Measurements from ENCODE around the gene RBBP8NL.

Gene RBBP8NL

GRCh38 chr20:62427172-62428001 lies at the start of gene RBBP8NL:
TSS of gene RBBP8NL (minus strand) at chr20:62427539. CDS start at chr20:62419647, 7,892 bp downstream.
- no peak for DNase-seq

GRCh38 chr20:62476056-62476838 lies 48.9 kb upstream of the RBBP8NL start:
- DNase-seq: no peak

DNA sequence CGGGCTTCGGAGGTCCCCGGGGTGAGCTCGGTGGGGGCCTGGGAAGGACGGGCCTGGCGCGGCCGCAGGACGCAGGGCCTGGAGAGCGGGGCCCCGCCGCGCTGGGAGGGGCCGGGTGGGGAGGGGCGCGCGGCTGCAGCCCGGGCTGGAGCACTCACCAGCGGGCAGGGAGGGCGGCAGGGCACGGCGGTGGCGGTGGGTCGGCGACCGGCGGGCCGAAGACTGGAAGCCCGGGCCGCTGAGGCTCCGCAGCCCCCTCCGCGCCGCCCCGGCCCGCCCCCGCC lies 48.4 kb upstream of the RBBP8NL start, which contains the start of gene GATA5:
Gene GATA5, minus strand, starts transcription at position 224 of the 284 bp plus-strand sequence. CDS start 474 bp downstream, outside the sequence.
- DNase-seq: no peak

DNA sequence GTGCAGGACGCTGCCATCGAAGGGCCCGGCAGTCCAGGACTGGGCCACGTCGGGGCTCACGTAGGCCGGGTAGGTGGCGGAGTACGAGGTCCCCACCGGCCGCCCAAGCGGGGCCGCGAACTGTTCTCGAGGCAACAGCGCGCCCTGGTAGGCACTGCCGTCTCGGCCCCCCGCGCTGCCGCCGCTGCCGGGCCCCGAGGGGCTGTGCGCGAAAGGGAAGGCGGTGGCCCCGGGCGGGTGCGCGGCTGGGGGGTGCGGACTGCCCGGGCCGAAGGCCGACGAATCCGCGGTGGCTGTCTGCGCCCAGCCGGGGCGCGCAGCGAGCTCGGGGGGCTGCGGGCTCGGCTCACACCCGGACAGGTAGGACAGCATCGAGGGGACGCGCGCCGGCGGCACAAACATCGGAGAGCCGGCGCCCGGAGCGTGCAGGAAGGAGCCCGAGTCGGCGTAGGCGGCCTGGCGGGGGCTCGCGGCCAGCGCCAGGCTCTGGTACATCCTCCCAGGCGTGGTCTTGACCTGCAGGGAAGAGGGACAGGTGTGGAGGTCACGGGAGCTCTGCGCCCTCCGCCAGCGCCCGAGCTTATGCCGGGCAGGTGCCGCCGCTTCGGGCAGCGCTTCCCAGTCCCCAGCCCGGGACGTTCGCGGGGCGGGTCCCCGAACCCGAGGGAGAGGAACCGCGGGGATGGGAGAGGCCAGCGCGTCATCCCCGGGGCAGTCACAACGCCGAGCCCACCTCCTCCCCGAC lies 47.9 kb upstream of the RBBP8NL start:
- DNase-seq: no peak

DNA sequence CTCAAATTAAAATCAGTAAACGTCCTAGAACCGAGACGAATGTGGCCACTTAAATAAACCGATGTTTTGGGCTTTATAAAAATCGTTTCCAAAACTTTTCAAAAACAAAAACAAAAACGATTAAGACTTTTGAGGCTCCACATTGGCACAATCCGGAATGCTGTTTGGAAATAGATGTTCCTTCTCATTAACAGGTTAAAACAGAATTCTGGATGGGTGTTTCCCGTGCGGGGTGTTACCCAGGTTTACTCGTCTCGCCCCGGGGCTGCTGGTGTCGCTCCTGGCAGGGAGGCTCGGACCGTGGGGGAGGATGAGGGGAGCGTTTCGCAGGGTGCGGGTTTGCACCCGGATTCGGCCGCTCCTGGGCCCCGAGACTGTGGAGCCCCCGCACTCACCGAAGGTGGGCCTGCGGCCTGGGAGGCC lies 47.3 kb upstream of the RBBP8NL start:
- DNase-seq: no peak

GRCh38 chr20:62473717-62474603 lies 46.6 kb upstream of the RBBP8NL start:
- DNase-seq: no peak

GRCh38 chr20:62472941-62473585 lies 45.7 kb upstream of the RBBP8NL start:
- DNase-seq: no peak

- no peak for DNase-seq
These were observed 45.0 kb upstream of the RBBP8NL start for GRCh38 chr20:62472138-62472940.

GRCh38 chr20:62470459-62470858 lies 43.1 kb upstream of the RBBP8NL start:
- DNase-seq: no peak

DNA sequence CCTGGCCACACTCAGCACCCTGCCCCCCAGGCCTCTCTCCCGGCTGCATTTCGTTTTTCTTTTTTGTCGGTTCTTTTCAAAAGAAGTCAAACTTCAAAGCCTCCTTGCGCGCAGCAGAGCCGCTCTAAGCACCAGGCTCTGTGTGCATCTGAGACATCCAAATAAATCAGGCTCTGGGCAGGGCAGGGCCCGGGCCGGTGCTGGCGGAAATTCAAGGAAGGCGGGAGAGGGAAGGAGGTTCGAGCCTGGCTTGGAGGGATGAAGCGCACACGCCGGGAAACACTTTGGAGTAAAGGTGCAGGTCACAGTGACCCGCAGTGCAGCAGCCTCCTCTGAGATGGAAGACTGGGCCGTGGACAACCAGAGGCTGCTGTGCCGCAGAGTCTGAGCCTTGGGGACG lies 42.7 kb upstream of the RBBP8NL start:
- DNase-seq: no peak

GRCh38 chr20:62469352-62469751 lies 42.0 kb upstream of the RBBP8NL start:
- no peak for DNase-seq

DNA sequence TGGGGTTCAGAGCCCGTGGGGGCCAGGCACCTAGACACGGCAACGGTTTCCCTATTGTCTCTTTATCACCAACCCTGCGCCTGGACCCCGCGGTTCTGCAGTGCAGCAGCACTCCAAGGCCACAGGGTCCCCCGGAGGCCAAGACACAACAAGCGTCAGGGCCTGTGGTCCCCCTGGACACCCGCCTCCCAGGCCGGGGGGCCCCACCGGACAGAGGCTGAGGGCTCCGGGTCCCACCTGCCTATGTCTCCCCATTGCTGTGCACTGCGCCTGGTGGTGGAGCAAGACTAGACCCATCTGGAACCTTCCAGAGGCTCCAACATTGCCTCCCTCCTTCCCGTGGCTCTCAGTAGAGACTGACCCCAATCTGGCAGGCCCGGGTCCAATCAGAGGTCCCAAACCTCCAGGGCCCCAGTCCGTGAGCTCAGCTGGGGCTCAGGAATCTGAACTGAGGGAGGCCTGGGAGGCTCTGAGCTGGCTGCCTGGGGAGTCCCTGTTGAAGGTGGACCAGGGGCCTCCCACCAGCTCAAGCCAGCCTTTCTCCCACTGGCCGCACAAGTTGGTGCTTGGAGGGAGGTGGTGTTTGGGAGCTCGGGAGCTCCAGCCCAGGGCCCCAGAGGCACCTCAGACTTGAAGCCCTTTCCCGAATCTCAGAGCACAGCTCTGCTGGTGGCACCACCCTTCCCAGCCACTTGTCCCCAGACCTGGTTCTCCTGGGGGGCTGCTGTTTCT lies 39.6 kb upstream of the RBBP8NL start:
- no peak for DNase-seq

- no peak for DNase-seq
These were observed 38.9 kb upstream of the RBBP8NL start for GRCh38 chr20:62466072-62466760.

- no peak for DNase-seq
These were observed 37.7 kb upstream of the RBBP8NL start for GRCh38 chr20:62464990-62465389.

DNA sequence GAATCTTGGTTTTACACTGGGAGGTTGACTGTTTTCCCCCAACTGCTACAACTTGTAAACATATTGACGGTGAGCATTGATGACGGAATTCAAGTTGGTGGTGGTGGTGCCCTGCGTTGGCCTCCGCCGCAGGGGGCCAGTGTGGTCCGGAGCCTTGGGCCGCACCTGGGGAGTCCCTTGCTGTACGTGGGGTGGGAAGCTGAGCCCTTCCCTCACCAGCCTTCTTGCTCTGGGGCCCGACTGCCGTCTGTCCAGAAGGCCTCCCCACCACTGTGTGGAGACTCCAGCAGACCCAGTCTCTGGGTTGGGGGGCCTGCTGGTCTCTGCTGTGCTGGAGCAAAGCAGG lies 37.1 kb upstream of the RBBP8NL start:
- DNase-seq: no peak

- no peak for DNase-seq
These were observed 36.5 kb upstream of the RBBP8NL start for GRCh38 chr20:62463651-62464424.

GRCh38 chr20:62462976-62463592 lies 35.7 kb upstream of the RBBP8NL start:
- no peak for DNase-seq

DNA sequence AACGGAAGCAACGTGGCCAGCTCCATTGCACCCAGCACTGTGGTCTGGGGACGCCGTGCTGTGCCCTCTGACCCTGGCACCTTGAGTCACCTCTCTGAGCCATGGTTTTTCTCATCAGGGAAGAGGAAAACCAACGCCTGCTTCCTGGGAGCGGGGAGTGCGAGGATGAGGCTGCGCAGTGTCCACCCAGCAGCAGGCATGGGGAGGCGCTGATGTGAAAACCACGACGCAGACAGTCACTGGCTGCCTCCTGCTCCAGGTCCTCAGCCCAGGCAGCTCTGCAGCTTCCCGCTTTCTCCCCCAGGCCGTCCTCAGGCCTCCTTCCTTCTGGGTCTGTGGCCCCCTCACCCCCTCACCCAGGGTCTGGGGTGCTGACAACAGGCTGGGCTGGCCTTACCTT lies 34.5 kb upstream of the RBBP8NL start:
- no peak for DNase-seq

Data from HCEC 1CT (cell line).